GM21381 (cell line): ENCODE data around the gene LMO2.
"Not testable (repeated sequence)": the region's sequence is repeated elsewhere in the genome, so short reads cannot be mapped to it uniquely, and the experiment has no call there.

Source experiments
- ATAC-seq: cut with Tn5 transposase; IDR thresholded peaks from one replicate; pipeline ENCODE4 v1.9.1; 2021; ENCODE audit warnings: mild to moderate bottlenecking, moderate library complexity; ENCODE audit not compliant: unreplicated experiment

The LMO2 gene

GRCh38 chr11:33891714-33892327, at the start of gene LMO2:
Gene LMO2, minus strand, starts transcription at chr11:33892076. Its CDS starts 22,360 bp downstream, at chr11:33869716.
- no peak for ATAC-seq

GRCh38 chr11:33940538-33940815, 48.6 kb upstream of the LMO2 start:
- no peak for ATAC-seq

- ATAC-seq = no peak
These were observed 45.1 kb upstream of the LMO2 start for GRCh38 chr11:33936725-33937604.

- no peak for ATAC-seq
These were observed 43.9 kb upstream of the LMO2 start for GRCh38 chr11:33935461-33936456.

GRCh38 chr11:33935005-33935404, 43.1 kb upstream of the LMO2 start:
- ATAC-seq = no peak

- no peak for ATAC-seq
These were observed 42.6 kb upstream of the LMO2 start for GRCh38 chr11:33934450-33934849.

- no peak for ATAC-seq
These were observed 41.7 kb upstream of the LMO2 start for GRCh38 chr11:33933602-33934001.

- ATAC-seq = no peak
These were observed 40.8 kb upstream of the LMO2 start for GRCh38 chr11:33932721-33933120.

- ATAC-seq = not testable (repeated sequence)
These were observed 40.0 kb upstream of the LMO2 start for GRCh38 chr11:33931739-33932366.

GRCh38 chr11:33931067-33931466, 39.2 kb upstream of the LMO2 start:
- ATAC-seq = no peak

- no peak for ATAC-seq
These were observed 38.6 kb upstream of the LMO2 start for GRCh38 chr11:33930317-33931021.

GRCh38 chr11:33928564-33928963, 36.7 kb upstream of the LMO2 start:
- no peak for ATAC-seq

GRCh38 chr11:33926671-33927552, 35.0 kb upstream of the LMO2 start:
- ATAC-seq = no peak

- ATAC-seq = no peak
These were observed 32.5 kb upstream of the LMO2 start for GRCh38 chr11:33924341-33924740.

GRCh38 chr11:33923626-33924025, 31.8 kb upstream of the LMO2 start:
- no peak for ATAC-seq

- ATAC-seq = peak; percentile 79
These were observed 29.1 kb upstream of the LMO2 start for GRCh38 chr11:33920838-33921613.

GRCh38 chr11:33919645-33920044, 27.8 kb upstream of the LMO2 start:
- ATAC-seq = no peak

GRCh38 chr11:33917402-33917801, 25.5 kb upstream of the LMO2 start:
- not testable (repeated sequence) for ATAC-seq
